ENCODE measurements around the gene KRTAP10-6.

DNA sequence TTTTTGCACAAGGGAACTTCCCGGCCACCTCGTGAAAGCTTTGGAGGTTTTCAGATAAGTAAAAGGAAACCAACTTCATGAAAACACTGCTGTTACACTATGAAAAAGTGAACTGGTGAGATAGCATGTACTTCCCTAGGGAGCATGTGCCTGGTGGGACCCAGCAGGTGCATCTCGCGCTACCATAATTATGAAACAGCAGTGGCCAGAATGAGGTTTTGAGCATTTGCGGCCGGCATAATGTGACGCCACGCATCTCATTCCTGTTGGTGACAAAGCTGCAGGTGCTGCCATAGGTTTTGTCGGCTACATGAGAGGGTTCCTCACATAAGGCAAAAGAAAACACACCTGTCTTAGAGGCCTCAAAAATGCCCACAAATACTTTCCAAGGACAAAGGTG is 35.4 kb downstream of the KRTAP10-6 start:
- TF ChIP-seq, protein P1, sequence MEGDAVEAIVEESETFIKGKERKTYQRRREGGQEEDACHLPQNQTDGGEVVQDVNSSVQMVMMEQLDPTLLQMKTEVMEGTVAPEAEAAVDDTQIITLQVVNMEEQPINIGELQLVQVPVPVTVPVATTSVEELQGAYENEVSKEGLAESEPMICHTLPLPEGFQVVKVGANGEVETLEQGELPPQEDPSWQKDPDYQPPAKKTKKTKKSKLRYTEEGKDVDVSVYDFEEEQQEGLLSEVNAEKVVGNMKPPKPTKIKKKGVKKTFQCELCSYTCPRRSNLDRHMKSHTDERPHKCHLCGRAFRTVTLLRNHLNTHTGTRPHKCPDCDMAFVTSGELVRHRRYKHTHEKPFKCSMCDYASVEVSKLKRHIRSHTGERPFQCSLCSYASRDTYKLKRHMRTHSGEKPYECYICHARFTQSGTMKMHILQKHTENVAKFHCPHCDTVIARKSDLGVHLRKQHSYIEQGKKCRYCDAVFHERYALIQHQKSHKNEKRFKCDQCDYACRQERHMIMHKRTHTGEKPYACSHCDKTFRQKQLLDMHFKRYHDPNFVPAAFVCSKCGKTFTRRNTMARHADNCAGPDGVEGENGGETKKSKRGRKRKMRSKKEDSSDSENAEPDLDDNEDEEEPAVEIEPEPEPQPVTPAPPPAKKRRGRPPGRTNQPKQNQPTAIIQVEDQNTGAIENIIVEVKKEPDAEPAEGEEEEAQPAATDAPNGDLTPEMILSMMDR (IDR thresholded peaks at IDR 0.05), result no peak
- TF ChIP-seq POLR2A (IDR thresholded peaks at IDR 0.05), result no peak
